Measurements from ENCODE around the gene DSCAML1.

Gene DSCAML1

GRCh38 chr11:117831661-117832415 is 34.8 kb upstream of the DSCAML1 start:
- DNase-seq: no peak

GRCh38 chr11:117830674-117831351 is 33.8 kb upstream of the DSCAML1 start:
- DNase-seq: no peak

- DNase-seq: no peak
These were observed 33.1 kb upstream of the DSCAML1 start for GRCh38 chr11:117830072-117830471.

GRCh38 chr11:117829369-117829725 is 32.3 kb upstream of the DSCAML1 start:
- DNase-seq: no peak

- DNase-seq: no peak
These were observed 31.8 kb upstream of the DSCAML1 start for GRCh38 chr11:117828611-117829368.

GRCh38 chr11:117827521-117828511 is 30.8 kb upstream of the DSCAML1 start:
- DNase-seq: peak; percentile 32

- no peak for DNase-seq
These were observed 29.8 kb upstream of the DSCAML1 start for GRCh38 chr11:117826832-117827231.

- DNase-seq: no peak
These were observed 29.2 kb upstream of the DSCAML1 start for GRCh38 chr11:117826190-117826570.

GRCh38 chr11:117825538-117826189 is 28.6 kb upstream of the DSCAML1 start:
- DNase-seq: no peak

- no peak for DNase-seq
These were observed 27.8 kb upstream of the DSCAML1 start, which contains the start of gene FXYD2 for GRCh38 chr11:117824571-117825537. TSS of gene FXYD2 (minus strand) at chr11:117824744. CDS start at chr11:117824678, 66 bp downstream.

- DNase-seq: no peak
These were observed 27.0 kb upstream of the DSCAML1 start for GRCh38 chr11:117823946-117824420.

GRCh38 chr11:117823294-117823945 is 26.4 kb upstream of the DSCAML1 start:
- DNase-seq: no peak

GRCh38 chr11:117822074-117823033 is 25.3 kb upstream of the DSCAML1 start:
- DNase-seq: no peak

- no peak for DNase-seq
These were observed 24.4 kb upstream of the DSCAML1 start for GRCh38 chr11:117821431-117821830.

- no peak for DNase-seq
These were observed 23.5 kb upstream of the DSCAML1 start for GRCh38 chr11:117820516-117820915.

GRCh38 chr11:117820071-117820470 is 23.1 kb upstream of the DSCAML1 start:
- peak; percentile 77 for DNase-seq

- DNase-seq: peak; percentile 68
These were observed 22.4 kb upstream of the DSCAML1 start for GRCh38 chr11:117819096-117820040.

Measured in DMS153 (cell line).